Peyer's patch (tissue), 4 donors: Measurements from ENCODE around the gene EXD3. TPM values are rescaled to one million over a fixed set of nuclear protein-coding genes. Genes with fewer than 3 reads are reported as not detected.

Experiments used
- DNase-seq, 3 donors: peaks; one replicate each; pipeline ENCODE4 v3.0.0-alpha.2; 2017 to 2019
- H3K27ac ChIP-seq, 4 donors: fragments of 200-600 bp; sonication (generic); one replicate each; pipeline ENCODE4 v1.5.1; 2016 to 2019
- H3K27me3 ChIP-seq, 2 donors: fragments of 200-600 bp; sonication (generic); one replicate each; pipeline ENCODE4 v1.5.1; 2019
- H3K36me3 ChIP-seq, 3 donors: fragments of 200-600 bp; sonication (generic); one replicate each; pipeline ENCODE4 v1.5.1; 2016 to 2019
- H3K4me1 ChIP-seq, 4 donors: fragments of 200-600 bp; sonication (generic); one replicate each; pipeline ENCODE4 v1.5.1; 2016 to 2019
- H3K4me3 ChIP-seq, 4 donors: fragments of 200-600 bp; sonication (generic); 1 replicate in 3 of 4; 2 replicates in 1 of 4; pipeline ENCODE4 v1.5.1; 2016 to 2019; ENCODE audit warnings: mild to moderate bottlenecking in 1 of 4
- H3K9me3 ChIP-seq, 4 donors: fragments of 200-600 bp; sonication (generic); one replicate each; pipeline ENCODE4 v1.5.1; 2016 to 2019; ENCODE audit warnings: mild to moderate bottlenecking in 1 of 4
- POLR2A ChIP-seq, 2 donors: fragments of 450-650 bp; IDR thresholded peaks; one replicate each; pipeline ENCODE4 v1.5.1; 2017; ENCODE audit warnings: antibody characterized with exemption in 2 of 2, mild to moderate bottlenecking in 2 of 2, moderate library complexity in 2 of 2
- total RNA-seq, 4 donors: library from RNA; depleted of rRNA; stranded (reverse); fragments of >200 nt; gene quantifications; one replicate each; pipeline ENCODE4 v1.1.0, GENCODE V29; 2016
- TF ChIP-seq, protein P1 (sequence below), 6 experiments: fragments of 450-650 bp in 4 of 6; fragments of 200-600 bp in 2 of 6; sonication (generic) in 1 of 6; IDR thresholded peaks; one replicate each; pipeline ENCODE4 v1.5.1; 2017 to 2019; ENCODE audit warnings: antibody characterized with exemption in 6 of 6, mild to moderate bottlenecking in 3 of 6, moderate library complexity in 1 of 6

The EXD3 gene
- total RNA-seq, 4 donors from 2014 or later: 38.7 to 82.4 (median 61.6) TPM

- H3K36me3 ChIP-seq: no peaks in the 10 kb centered on the region
- TF ChIP-seq, protein P1, sequence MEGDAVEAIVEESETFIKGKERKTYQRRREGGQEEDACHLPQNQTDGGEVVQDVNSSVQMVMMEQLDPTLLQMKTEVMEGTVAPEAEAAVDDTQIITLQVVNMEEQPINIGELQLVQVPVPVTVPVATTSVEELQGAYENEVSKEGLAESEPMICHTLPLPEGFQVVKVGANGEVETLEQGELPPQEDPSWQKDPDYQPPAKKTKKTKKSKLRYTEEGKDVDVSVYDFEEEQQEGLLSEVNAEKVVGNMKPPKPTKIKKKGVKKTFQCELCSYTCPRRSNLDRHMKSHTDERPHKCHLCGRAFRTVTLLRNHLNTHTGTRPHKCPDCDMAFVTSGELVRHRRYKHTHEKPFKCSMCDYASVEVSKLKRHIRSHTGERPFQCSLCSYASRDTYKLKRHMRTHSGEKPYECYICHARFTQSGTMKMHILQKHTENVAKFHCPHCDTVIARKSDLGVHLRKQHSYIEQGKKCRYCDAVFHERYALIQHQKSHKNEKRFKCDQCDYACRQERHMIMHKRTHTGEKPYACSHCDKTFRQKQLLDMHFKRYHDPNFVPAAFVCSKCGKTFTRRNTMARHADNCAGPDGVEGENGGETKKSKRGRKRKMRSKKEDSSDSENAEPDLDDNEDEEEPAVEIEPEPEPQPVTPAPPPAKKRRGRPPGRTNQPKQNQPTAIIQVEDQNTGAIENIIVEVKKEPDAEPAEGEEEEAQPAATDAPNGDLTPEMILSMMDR (IDR thresholded peaks at IDR 0.05): no peak
- no peak for TF ChIP-seq POLR2A (IDR thresholded peaks at IDR 0.05)
Observed at GRCh38 chr9:137352511-137353222, 70.3 kb downstream of the EXD3 start.

DNA sequence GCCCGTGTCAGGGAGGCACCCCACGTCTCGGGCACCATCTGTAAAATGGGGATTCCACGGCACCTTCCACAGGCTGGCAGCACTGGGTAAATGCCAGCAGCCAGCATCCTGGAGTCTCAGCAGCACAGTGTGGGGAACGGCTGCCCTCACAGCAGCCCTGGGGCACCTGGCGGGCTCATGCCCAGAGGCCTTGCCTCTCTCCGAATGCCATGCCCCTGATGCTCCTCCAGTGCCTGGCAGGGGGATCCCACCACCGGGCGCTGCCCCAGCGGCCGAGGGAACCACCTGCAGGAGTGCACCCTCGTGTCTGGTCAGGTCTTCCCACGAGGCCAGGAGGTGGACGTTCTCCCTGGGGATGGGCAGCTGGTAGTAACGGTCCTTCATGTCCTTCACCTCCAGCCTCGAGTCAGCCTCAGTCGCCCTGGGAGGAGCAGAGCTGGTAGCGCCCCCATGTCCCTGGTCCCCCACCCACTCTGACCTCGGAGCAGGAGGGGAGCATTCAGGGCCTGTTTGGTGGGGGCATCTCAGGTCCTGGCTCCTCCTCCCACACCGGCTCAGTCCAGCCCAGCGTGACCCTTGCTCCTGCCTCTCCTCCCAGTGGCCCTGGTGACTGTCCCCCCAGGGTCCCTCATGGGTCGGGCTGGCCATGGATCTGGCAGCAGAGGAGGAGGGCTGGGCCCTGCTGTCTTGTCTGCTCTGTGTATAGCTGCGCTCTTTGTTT, 71.0 kb downstream of the EXD3 start:
- DNase-seq: no peak
- Histone ChIP-seq H3K9me3 (peaks cover 0 to 12% (median 3%) of the 10 kb centered on the region in 4 donors), H3K36me3 (peaks cover 0 to 6% (median 0%) of the 10 kb centered on the region in 3 donors), H3K27ac (no peak overlapping the region), H3K4me1 (no peaks in the 10 kb centered on the region), H3K4me3 (no peak overlapping the region), H3K27me3 (no peaks in the 10 kb centered on the region)
- TF ChIP-seq, protein P1 (IDR thresholded peaks at IDR 0.05): no peak
- no peak for TF ChIP-seq POLR2A (IDR thresholded peaks at IDR 0.05)

More at GRCh38 chr9:137352511-137353222, 70.3 kb downstream of the EXD3 start:
- DNase-seq: no peak
- Histone ChIP-seq H3K4me1 (no peaks in the 10 kb centered on the region), H3K4me3 (no peak overlapping the region), H3K9me3 (peaks cover 0 to 17% (median 5%) of the 10 kb centered on the region in 4 donors), H3K27ac (no peak overlapping the region), H3K27me3 (no peaks in the 10 kb centered on the region)

DNA sequence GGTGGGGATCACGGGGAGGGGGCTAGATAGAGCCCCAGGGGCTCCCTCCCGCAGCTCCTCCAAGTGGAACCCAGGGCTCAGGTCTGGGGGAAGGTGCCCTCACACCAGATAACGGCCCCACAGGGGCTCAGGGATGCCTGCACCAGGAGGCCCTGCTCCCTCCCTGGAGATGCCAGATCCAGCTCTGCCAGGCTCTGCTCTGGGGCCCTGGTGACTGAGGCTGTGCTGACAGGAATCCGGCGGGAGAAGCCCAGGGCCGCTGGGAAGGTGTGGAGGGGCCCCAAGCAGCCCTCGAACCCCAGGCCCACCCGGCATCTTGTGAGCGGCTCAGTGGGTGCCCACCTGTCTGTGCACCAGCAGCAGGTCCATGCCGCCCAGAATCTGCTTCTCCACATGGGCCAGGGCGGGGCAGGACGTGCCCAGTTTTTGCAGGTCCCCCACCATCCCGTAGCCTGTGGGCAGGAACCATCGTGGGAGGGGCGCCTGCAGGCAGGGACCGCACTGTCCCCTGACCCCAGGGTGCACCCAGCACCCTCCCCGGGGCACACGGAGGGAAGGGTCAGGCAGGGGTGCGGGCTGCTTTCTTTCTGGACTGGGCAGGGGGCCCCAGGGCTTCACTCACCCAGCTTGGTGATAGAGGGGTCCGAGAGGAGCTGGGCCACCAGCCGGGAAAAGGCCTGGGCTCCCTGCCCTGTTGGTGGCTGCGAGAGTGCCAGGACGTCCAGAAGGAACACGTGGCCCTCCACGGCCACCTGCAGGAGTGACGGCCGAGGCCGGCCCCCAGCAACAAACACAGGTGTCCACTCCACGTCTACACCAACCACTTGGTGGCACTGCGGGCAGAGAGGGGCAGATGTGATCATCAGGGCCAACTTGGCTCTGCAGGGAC, 72.0 kb downstream of the EXD3 start:
- H3K4me3 ChIP-seq: no peak overlapping the region
- DNase-seq: no peak
- peaks cover 0 to 12% (median 0%) of the 10 kb centered on the region in 3 donors for H3K36me3 ChIP-seq
- no peaks in the 10 kb centered on the region for H3K27me3 ChIP-seq
- H3K27ac ChIP-seq: no peak overlapping the region
- H3K9me3 ChIP-seq: peaks cover 0 to 4% (median 2%) of the 10 kb centered on the region in 4 donors
- no peaks in the 10 kb centered on the region for H3K4me1 ChIP-seq
- TF ChIP-seq, protein P1 (IDR thresholded peaks at IDR 0.05): no peak
- TF ChIP-seq POLR2A (IDR thresholded peaks at IDR 0.05): no peak

DNA sequence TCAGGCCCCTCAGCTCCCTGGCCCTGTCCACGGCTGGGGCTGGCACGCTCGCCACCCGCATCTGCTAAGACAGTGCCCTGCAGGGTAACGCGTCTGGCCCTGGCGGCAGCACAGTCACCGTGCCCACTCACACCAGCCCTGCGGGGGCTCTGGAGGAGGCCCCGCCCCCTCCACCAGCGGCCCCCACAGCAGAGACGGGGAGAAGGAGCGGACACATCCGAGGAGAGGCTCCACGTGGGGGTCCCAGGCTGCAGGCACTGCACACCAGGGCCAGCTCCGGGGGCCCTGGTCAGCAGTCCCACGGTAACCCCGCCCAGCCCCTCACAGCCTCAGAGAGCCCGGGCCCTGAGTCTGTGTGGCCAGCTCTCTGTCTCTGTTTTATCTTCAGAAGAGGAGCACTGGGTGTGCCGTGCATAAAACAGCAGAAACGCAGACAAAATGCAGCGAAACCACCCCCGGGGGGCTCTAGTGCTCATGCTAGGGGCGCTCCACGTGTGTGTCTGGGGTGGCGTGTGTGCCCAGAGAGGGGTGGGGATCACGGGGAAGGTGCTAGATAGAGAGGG, 73.4 kb downstream of the EXD3 start:
- peak in 1 of 3 donors; percentile 21 for DNase-seq
- Histone ChIP-seq H3K4me1 (no peaks in the 10 kb centered on the region), H3K4me3 (no peak overlapping the region), H3K27ac (no peak overlapping the region), H3K36me3 (peaks cover 0 to 12% (median 0%) of the 10 kb centered on the region in 3 donors), H3K27me3 (no peaks in the 10 kb centered on the region), H3K9me3 (peaks cover 0 to 4% (median 0%) of the 10 kb centered on the region in 4 donors)
- TF ChIP-seq POLR2A (IDR thresholded peaks at IDR 0.05): no peak
- TF ChIP-seq, protein P1 (IDR thresholded peaks at IDR 0.05): no peak
